HepG2 (cell line): ENCODE results near the gene PRSS27. TPM values are rescaled to one million over a fixed set of nuclear protein-coding genes. Genes with fewer than 3 reads are reported as not detected.

Experiments
- ATAC-seq: fragments of 200-7000 bp; cut with Tn5 transposase; 3 replicates; pipeline ENCODE4 v1.9.1; 2020; ENCODE audit warnings: mild to moderate bottlenecking, moderate library complexity
- BruUV-seq: library from RNA; stranded (reverse); fragments of 400-500 nt; replicated peaks from 2 replicates; lab custom pipeline; 2021; lab: Mats Ljungman, UMichigan
- CTCF ChIA-PET: fragments of 300-600 bp; formaldehyde crosslinking; extraction: SDS; loops from one replicate; lab custom pipeline; 2021; ENCODE audit warnings: low total read pairs, inconsistent platforms, low intra/inter-chr PET ratio; lab: Yijun Ruan, JAX
- POLR2A ChIA-PET: fragments of 350-600 bp; sonication (Branson Sonifier 250); formaldehyde crosslinking; loops from one replicate; lab custom pipeline; 2020; ENCODE audit warnings: antibody characterized with exemption, inconsistent platforms; lab: Yijun Ruan, JAX
- DNase-seq: peaks from one replicate; pipeline ENCODE4 v3.0.0-alpha.2; 2015; ENCODE audit warnings: low spot score
- FAIRE-seq: peaks from 3 replicates; lab custom pipeline; 2011; peaks lifted over from hg19 to GRCh38; lab: Jason Lieb, UNC
- H2AFZ ChIP-seq: one replicate; pipeline ENCODE4 v1.6.1; 2011; ENCODE audit warnings: low read length, inconsistent platforms
- H3K27ac ChIP-seq: fragments of 300-600 bp; 3 replicates; pipeline ENCODE4 v1.8.0; 2011; ENCODE audit warnings: mixed run types, mild to moderate bottlenecking, mixed read lengths, low read length, inconsistent platforms; ENCODE audit not compliant: insufficient read depth; ENCODE audit errors: extremely low read length
- H3K27me3 ChIP-seq, 2 experiments: fragments of 200-600 bp in 1 of 2; 2 replicates in 1 of 2; 3 replicates in 1 of 2; pipeline versions ENCODE4 v1.6.0 to v1.8.0; 2011; ENCODE audit warnings: low read length in 2 of 2, mild to moderate bottlenecking in 2 of 2, moderate library complexity in 2 of 2, inconsistent platforms in 1 of 2; ENCODE audit not compliant: insufficient read depth in 2 of 2, control insufficient read depth in 1 of 2
- H3K36me3 ChIP-seq, 2 experiments: fragments of 200-600 bp in 1 of 2; replicated peaks in 1 of 2; 2 replicates in 1 of 2; 3 replicates in 1 of 2; pipeline versions ENCODE4 v1.5.1 to v1.8.0; 2011; ENCODE audit warnings: low read length in 2 of 2, inconsistent platforms in 1 of 2; ENCODE audit not compliant: insufficient read depth in 2 of 2, control insufficient read depth in 1 of 2
- H3K4me1 ChIP-seq: 2 replicates; pipeline ENCODE4 v1.5.1; 2012; ENCODE audit warnings: low read length, inconsistent platforms; ENCODE audit not compliant: insufficient read depth
- H3K4me2 ChIP-seq: 2 replicates; pipeline ENCODE4 v1.6.0; 2011; ENCODE audit warnings: low read depth, low read length, inconsistent platforms
- H3K4me3 ChIP-seq, 3 experiments: fragments of 200-600 bp in 1 of 3; sonication (generic), shearing (Covaris generic) in 1 of 3; replicated peaks in 1 of 3; 2 replicates each; pipeline ENCODE4 v1.5.1; 2011 to 2016; ENCODE audit warnings: low read length in 3 of 3, inconsistent platforms in 2 of 3, low read depth in 2 of 3, mild to moderate bottlenecking in 2 of 3, control low read depth in 1 of 3, mixed read lengths in 1 of 3; ENCODE audit not compliant: insufficient read depth in 1 of 3
- H3K79me2 ChIP-seq: one replicate; pipeline ENCODE4 v1.6.1; 2011; ENCODE audit warnings: low read length, inconsistent platforms; ENCODE audit not compliant: insufficient read depth
- H3K9ac ChIP-seq: 2 replicates; pipeline ENCODE4 v1.6.0; 2011; ENCODE audit warnings: mild to moderate bottlenecking, low read depth, low read length, inconsistent platforms; ENCODE audit not compliant: insufficient read depth
- H3K9me3 ChIP-seq: 2 replicates; pipeline ENCODE4 v1.5.1; 2012; ENCODE audit warnings: mild to moderate bottlenecking, low read length
- H4K20me1 ChIP-seq: 2 replicates; pipeline ENCODE4 v1.6.0; 2011; ENCODE audit warnings: inconsistent platforms, mild to moderate bottlenecking, low read length, moderate library complexity; ENCODE audit not compliant: insufficient read depth
- JARID2 ChIP-seq: sonication (generic); formaldehyde crosslinking; IDR thresholded peaks from 2 replicates; pipeline ENCODE4 v1.8.1; 2023; ENCODE audit warnings: missing genetic modification reagents, inconsistent platforms; ENCODE audit not compliant: insufficient replicate concordance
- RBM22 ChIP-seq: fragments of 200-400 bp; formaldehyde crosslinking; optimal IDR thresholded peaks from 2 replicates; pipeline ENCODE3; 2017; ENCODE audit warnings: mild to moderate bottlenecking, low read length, moderate library complexity
- RORA ChIP-seq: sonication (generic); formaldehyde crosslinking; IDR thresholded peaks from 2 replicates; pipeline ENCODE4 v1.5.0; 2020; ENCODE audit warnings: mild to moderate bottlenecking, missing genetic modification reagents, moderate library complexity
- ZNF549 ChIP-seq: sonication (generic); formaldehyde crosslinking; IDR thresholded peaks from 2 replicates; pipeline ENCODE4 v1.5.0; 2020; ENCODE audit warnings: missing genetic modification reagents
- ZNF773 ChIP-seq: sonication (generic); formaldehyde crosslinking; IDR thresholded peaks from 2 replicates; pipeline ENCODE4 v1.4.0; 2020; ENCODE audit warnings: missing genetic modification reagents, borderline replicate concordance
- WGBS: methylation state at CpG from one replicate; pipeline ENCODE4 v1.1.6; 2017; ENCODE audit warnings: low lambda C conversion rate; 5-methylcytosine and 5-hydroxymethylcytosine counted together
- in situ Hi-C: cut with HindIII; loops from 2 replicates; pipeline ENCODE4 v1.10.0; 2017; ENCODE audit warnings: low pct_unique_long_range_greater_than_20kb; ENCODE audit not compliant: extremely low pct_ligation_motif_present
- intact Hi-C: fragments of 100-400 bp; cut with micrococcal nuclease; formaldehyde crosslinking; loops from one replicate; pipeline ENCODE4 v1.10.0; 2022; ENCODE audit not compliant: unreplicated experiment
- polyA plus RNA-seq, 8 experiments: library from polyadenylated mRNA; depleted of rRNA in 3 of 8; stranded (reverse) in 7 of 8; unstranded in 1 of 8; fragments of >200 nt; fragmentation: Illumina TruSeq in 4 of 8; extraction: Trizol in 4 of 8; gene quantifications; 2 replicates each; pipeline versions ENCODE4 v1.2.1 to v1.2.3, GENCODE V29; 2011 to 2016; ENCODE audit warnings: low read depth in 4 of 8, missing spikeins in 1 of 8, mixed read lengths in 1 of 8; ENCODE audit not compliant: insufficient read depth in 1 of 8
- total RNA-seq, 5 experiments: library from RNA; depleted of rRNA; stranded (reverse); fragments of >200 nt; fragmentation: Illumina TruSeq; extraction: Trizol; gene quantifications; 2 replicates each; pipeline ENCODE4 v1.2.3, GENCODE V29; 2016; ENCODE audit warnings: low read depth in 1 of 5
- TF ChIP-seq, protein P1 (sequence below): sonication (generic); formaldehyde crosslinking; IDR thresholded peaks from 2 replicates; pipeline ENCODE4 v1.4.0; 2020; ENCODE audit warnings: mild to moderate bottlenecking, missing genetic modification reagents, borderline replicate concordance
- TF ChIP-seq, protein P2 (sequence below): sonication (generic); formaldehyde crosslinking; IDR thresholded peaks from 2 replicates; pipeline ENCODE4 v1.4.0; 2020; ENCODE audit warnings: missing genetic modification reagents, mild to moderate bottlenecking, borderline replicate concordance

PRSS27 gene
- total and polyA plus RNA-seq, 2 of the 13 experiments (the other 11 are each of a cell fraction or from before 2014, with no cell fraction given) = 0.20 to 0.73 TPM

DNA sequence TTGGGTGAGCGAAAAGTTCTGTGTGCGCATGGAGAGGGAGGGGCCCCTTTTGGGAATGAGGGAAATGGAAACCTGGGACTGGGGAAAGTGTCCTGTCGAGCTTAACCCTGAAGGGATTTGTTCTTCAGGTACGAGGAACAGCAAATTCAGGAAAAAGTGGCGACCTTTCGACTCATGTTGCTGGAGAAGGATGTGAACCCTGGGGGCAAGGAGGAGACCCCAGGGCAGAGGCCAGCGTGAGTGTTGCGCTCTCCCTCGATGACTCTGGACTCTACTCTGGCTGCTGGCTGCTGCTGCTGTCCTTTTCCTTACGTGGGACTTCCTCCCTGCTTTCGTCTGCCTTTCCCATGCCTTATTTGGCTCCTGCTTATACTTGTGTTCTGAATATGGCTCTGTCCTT lies 37.3 kb upstream of the PRSS27 start:
- no peaks in the 10 kb centered on the region for H3K9me3 ChIP-seq
- H4K20me1 ChIP-seq = peaks cover 56% of the 10 kb centered on the region
- no peak for TF ChIP-seq JARID2 (CRISPR knock-in tag)
- no peak for TF ChIP-seq ZNF773 (CRISPR knock-in tag)
- TF ChIP-seq, protein P1, sequence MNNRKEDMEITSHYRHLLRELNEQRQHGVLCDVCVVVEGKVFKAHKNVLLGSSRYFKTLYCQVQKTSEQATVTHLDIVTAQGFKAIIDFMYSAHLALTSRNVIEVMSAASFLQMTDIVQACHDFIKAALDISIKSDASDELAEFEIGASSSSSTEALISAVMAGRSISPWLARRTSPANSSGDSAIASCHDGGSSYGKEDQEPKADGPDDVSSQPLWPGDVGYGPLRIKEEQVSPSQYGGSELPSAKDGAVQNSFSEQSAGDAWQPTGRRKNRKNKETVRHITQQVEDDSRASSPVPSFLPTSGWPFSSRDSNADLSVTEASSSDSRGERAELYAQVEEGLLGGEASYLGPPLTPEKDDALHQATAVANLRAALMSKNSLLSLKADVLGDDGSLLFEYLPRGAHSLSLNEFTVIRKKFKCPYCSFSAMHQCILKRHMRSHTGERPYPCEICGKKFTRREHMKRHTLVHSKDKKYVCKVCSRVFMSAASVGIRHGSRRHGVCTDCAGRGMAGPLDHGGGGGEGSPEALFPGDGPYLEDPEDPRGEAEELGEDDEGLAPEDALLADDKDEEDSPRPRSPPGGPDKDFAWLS (CRISPR knock-in tag) = no peak
- TF ChIP-seq RBM22 = peak; percentile 37
- TF ChIP-seq RORA (CRISPR knock-in tag) = no peak
- TF ChIP-seq, protein P2, sequence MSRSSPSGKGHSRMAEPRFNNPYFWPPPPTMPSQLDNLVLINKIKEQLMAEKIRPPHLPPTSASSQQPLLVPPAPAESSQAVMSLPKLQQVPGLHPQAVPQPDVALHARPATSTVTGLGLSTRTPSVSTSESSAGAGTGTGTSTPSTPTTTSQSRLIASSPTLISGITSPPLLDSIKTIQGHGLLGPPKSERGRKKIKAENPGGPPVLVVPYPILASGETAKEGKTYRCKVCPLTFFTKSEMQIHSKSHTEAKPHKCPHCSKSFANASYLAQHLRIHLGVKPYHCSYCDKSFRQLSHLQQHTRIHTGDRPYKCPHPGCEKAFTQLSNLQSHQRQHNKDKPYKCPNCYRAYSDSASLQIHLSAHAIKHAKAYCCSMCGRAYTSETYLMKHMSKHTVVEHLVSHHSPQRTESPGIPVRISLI = no peak
- no peak for TF ChIP-seq ZNF549 (CRISPR knock-in tag)
- H3K4me2 ChIP-seq = no peak overlapping the region
- intact Hi-C loops = no loop called here
- DNase-seq = no peak
- peaks cover 27% of the 10 kb centered on the region for H3K4me1 ChIP-seq
- H3K4me3 ChIP-seq = no peak overlapping the region
- 96% methylated on average over 11 of the region's 11 CpGs for whole genome bisulfite sequencing
- no TSS peak for BruUV-seq
- in situ Hi-C loops = no loop called here
- H3K79me2 ChIP-seq = peaks cover 72% of the 10 kb centered on the region
- H2AFZ ChIP-seq = no peak overlapping the region
- no peak overlapping the region for H3K27ac ChIP-seq
- ChIA-PET POLR2A (interaction anchor here (0.7 kb wide), 1 partner anchor 19 kb away, joined by 3 read pairs; no protein-coding TSS in a partner anchor), CTCF (no interaction called here)
- no peak overlapping the region for H3K9ac ChIP-seq
- no peak for FAIRE-seq
- H3K36me3 ChIP-seq = peaks cover 32 to 62% of the 10 kb centered on the region in 2 experiments
- no peaks in the 10 kb centered on the region; a peak in 1 of 5 replicates for H3K27me3 ChIP-seq
- ATAC-seq = no peak
